Left lobe of liver (tissue), 2 donors: ENCODE data around the gene BCO1. TPM values are rescaled to one million over a fixed set of nuclear protein-coding genes. Genes with fewer than 3 reads are reported as not detected.

Experiments used
- ATAC-seq: fragments of 200-7000 bp; cut with Tn5 transposase; one replicate; pipeline ENCODE4 v1.9.1; 2020; ENCODE audit warnings: mild to moderate bottlenecking, moderate library complexity
- DNase-seq: peaks from one replicate; pipeline ENCODE4 v3.0.0-alpha.2; 2020; ENCODE audit warnings: low spot score
- total RNA-seq: library from RNA; stranded (reverse); gene quantifications from one replicate; pipeline ENCODE4 v1.2.1, GENCODE V29; 2021
- donor health status: DM: no; HTN: no; CAD: no; lungs with moderate emphysema.
- donor health status: DM: no; HTN: yes; CAD: no.

BCO1 gene
- total RNA-seq, 1 donor from 2014 or later = 0.25 TPM

DNA sequence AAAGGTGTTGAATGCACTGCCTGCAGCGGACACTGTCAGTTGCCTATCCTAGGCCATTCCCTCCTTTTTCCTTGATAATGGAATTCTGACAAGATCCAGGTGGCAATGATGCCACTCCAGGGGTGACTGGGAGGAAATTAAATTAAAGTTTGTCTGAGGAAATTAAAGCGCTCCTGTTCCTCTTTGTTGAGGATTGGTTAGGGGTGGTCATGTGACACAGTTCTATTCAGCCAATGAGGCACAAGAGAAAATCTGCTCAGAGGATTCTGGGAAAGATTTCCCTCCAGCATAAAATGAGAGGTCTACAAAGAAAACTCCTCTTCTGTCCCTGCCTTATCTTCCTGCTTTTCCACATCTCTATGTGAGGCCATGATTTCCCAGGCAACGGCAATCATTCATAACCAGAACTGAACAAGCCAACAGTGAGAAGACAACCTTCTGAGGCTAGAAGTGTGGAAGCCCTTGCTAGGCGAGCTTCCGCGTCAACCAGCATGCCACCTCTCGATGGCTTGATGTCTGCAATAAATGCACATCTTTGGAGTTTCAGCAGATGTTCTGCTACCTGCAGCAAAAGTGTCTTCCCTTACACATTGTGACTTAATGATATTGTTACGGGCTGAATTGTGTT is 5.6 kb upstream of the BCO1 start:
- no peak for ATAC-seq
- DNase-seq = no peak

GRCh38 chr16:81237282-81237681 is 1.2 kb upstream of the BCO1 start:
- ATAC-seq = peak; percentile 88
- peak; percentile 87 for DNase-seq

- DNase-seq = no peak
- no peak for ATAC-seq
Observed at GRCh38 chr16:81237942-81238295, 570 bp upstream of the BCO1 start.

DNA sequence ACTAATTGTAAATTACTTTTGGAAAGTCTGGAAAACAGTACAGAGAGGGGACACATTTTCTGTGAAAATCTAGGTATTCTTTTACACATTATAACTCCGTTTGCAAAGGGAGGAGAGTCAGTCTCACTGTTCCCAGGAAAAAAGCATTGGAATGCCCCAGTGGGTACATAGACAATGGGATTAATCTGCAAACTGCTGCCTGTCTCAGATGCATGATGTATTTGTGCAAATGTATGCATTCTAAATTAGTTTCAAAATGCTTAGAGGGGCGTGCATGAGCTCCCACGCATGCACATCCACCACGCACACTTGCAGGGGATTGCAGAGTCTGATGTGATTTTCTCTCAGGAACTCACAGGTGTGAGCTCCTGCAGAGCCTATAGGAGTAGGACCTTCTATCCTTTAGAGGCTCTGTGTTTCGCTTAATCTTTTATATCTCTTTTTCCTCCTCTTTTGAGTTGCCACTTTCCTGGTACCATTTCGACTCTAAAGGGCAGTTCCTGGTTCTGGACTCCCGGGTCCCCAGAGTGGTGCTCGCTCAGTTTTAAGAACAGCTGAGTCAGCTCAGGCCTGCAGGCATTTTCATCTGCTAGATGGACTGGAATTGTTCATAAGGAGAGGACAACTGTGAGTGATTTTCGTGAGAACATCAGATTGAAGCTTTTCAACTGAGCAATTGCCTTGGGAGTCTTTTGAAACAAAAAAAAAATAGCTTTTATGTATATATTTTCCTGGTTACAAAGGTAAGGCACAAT is 1.1 kb downstream of the BCO1 start:
- no peak for ATAC-seq
- DNase-seq = no peak

GRCh38 chr16:81241706-81242105 is 3.2 kb downstream of the BCO1 start:
- ATAC-seq (no peak), DNase-seq (no peak)

DNA sequence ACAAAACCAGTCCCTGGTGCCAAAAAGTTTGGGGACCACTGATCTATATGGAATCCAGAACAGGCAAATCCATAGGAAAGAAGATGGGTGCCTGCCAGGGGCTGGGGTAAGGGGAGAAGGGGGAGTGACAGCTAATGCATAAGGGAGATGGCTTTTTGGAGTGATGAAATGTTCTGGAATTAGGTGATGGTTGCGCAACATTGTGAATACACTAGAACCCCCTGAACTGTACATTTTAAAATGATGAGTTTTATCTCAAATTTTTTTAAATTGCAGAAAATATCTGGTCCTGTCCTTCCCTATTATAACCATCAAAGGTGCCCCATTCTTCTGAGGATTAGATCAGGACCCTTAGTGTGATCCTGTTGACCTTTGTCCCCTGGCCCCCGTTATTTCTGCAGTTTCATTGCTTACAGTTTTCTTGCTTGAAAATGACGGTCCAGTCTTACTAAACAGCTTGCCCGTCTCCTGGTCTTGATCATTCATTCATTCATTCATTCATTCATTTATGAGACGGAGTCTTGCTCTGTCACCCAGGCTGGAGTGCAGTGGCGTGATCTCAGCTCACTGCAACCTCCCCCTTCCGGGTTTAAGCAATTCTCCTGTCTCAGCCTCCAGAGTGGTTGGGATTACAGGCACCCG is 4.6 kb downstream of the BCO1 start:
- no peak for ATAC-seq
- DNase-seq = no peak

GRCh38 chr16:81243942-81244341 is 5.5 kb downstream of the BCO1 start:
- no peak for ATAC-seq
- DNase-seq = no peak

- no peak for DNase-seq
- peak; percentile 49 for ATAC-seq
Observed at GRCh38 chr16:81251871-81252270, 13.4 kb downstream of the BCO1 start.

DNA sequence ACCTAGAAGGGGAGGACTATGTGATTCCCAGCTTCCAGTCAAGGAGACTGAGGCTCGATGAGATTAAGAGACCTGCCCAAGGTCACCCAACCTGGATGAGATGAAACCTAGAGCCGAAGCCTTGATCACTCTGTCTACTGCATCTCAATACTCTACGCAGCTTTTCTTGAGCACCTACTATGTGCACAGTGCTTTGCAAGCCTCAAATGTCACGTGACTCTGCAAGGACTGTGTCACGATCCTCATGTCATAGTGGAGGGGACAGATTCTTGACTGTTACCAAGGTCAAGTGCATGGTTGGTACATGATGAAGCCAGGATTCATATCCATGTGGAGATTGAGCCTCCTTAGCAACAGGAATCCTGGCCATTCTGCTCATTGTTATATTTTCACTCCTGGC is 14.7 kb downstream of the BCO1 start:
- DNase-seq (no peak), ATAC-seq (no peak)

DNA sequence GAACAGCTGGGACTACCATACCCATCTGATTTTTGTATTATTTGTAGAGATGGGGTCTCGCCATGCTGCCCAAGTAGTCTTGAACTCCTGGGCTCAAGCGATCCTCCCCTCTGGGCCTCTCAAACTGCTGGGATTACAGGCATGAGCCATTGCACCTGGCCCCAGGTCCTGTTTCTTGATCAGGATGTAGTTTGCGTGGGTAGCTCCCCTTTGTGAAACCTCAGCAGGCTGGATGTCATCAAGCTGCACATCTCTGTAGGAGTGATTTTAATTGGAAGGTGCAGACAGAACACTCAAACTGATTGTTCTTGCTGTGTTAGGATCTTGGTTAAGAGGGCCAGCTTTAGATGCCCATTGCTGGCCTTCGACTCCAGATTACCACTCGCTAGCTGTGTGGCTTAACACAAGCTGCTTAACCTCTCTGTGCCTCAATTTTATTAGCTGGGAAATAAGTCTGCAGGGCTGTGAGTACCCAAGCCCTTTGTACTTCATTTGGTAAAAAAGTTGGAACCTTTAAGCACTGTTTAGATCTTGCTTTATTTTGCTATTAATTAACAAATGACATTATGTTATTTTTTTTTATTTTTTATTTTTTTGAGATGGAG is 16.5 kb downstream of the BCO1 start:
- ATAC-seq = no peak
- no peak for DNase-seq

DNA sequence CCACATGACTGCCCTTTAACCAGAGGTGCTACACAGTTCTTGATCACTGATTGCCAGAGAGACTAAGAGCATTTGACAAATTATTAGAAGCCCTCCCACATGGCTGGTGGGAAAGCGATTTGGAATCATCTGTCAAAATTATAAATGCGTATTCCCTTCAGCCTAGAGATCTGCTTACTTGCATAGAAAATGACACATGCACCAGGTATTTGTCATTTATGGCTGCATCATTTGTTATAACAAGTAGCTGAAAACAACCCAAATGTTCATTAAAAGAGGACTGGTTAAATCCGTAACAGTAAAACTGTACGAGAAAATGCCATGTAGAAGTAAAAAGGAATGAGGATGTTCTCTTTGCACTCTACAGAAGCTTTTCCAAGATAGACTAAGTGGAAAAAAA is 21.4 kb downstream of the BCO1 start:
- ATAC-seq (no peak), DNase-seq (no peak)

DNA sequence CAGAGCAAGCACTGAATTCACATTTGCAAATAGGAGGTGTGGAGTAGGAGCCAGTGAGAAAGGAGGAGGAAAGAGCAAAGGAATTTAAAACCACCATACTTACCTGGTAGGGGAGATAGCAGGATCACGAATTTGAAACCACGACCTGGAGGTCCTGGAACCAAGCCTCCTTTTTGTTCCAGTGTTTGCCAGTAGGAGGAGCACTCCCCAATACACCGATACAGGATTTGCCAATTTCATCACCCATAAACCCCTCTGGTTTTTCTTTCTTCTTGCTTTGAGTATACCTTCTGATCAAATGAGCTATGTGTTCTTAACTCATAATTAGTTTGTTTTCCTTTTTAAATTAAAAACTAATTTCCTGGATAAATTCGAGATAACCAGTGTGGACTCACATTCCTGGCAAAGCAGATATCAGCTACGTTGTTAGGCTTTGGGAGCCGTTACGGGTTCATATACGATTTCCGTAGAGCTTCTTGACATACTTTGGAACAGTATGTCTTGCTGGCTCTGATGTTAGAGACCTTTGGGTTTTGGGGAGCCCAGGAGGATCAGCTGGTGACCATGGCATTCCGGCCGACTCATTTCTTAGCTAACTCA is 22.7 kb downstream of the BCO1 start:
- ATAC-seq (peak; percentile 72), DNase-seq (no peak)

GRCh38 chr16:81263470-81264220 is 25.2 kb downstream of the BCO1 start:
- ATAC-seq = no peak
- no peak for DNase-seq

DNA sequence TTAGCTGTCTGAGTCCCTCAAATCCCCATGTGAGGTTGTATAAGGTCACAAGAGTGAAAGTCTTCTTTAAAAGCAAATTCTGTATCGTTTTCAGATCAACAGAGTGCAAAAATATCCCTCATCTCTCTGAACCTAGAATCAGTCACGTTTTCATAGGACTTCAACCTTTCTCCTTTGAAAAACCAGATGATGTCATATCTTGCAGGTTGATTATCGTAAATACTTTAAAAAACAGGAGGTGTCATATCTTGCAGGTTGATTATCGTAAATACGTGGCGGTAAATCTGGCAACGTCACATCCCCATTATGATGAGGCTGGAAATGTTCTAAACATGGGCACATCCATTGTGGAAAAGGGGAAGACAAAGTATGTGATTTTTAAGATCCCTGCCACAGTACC is 25.9 kb downstream of the BCO1 start:
- ATAC-seq = no peak
- DNase-seq = no peak

DNA sequence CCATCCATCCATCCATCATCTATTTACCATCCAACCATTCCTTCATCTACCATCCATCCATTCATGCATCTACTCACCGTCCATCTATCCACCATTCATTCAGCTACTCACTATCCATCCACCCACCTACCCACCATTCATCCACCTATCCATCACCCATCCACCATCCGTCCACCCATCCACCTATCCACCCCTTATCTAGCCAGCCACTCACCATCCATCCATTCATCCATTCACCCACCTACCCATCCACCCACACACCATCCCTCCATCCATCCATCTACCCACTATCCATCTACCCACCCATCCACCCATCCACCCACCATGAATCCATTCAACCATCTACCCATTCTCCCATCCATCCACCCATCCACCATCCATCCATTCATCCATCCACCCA is 26.6 kb downstream of the BCO1 start:
- DNase-seq (no peak), ATAC-seq (no peak)

DNA sequence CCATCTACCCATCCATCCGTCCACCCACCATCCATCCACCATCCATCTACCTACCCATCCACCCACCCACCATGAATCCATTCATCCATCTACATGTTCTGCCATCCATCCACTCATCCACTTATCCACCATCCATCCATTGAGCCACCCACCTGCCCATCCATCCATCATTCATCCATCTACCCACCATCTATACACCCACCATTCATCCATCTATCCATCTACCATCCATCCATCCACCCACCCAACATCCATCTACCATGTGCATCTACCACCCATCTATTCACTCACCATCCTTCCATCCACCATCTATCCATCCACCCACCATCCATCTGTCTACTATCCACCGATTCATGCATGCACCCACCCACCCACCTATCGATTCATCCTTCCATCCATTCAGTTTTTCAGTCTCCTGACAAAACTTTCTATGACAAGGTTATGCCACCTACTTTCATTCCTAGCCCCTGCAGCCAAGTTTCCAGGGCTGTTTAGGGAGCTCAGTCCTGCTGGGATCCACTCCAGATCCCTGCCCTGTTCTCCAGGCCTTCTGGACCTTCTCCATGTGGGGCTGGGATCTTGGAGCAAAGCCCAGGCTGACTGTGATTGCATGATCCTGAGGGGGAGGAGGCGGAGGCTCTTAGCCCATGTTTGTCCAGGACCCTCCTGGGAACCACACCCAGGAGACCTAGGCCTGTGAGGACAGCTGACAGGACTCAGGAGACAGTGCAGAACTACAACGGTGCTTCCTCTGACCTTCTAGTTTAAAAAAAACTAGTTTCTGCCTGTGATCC is 27.4 kb downstream of the BCO1 start:
- DNase-seq (peak; percentile 84), ATAC-seq (peak; percentile 92)

GRCh38 chr16:81266680-81267095 is 28.2 kb downstream of the BCO1 start:
- ATAC-seq (no peak), DNase-seq (no peak)

DNA sequence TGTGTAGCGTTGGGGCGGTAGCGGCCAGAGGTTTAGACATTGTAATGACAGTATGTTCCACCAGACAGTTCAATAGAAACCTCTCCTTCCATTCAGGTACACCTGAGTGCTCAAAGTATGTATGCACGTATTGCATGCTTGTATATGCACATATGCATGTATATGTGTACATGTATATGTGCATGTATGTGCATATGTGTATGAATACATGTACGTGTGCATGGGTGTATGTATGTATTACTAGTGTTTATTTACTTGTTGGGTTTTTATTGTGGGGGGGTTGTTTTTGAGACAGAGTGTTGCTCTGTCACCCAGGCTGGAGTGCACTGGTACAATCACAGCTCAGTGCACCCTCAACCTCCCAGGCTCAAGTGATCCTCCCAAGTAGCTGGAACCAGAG is 30.0 kb downstream of the BCO1 start:
- no peak for ATAC-seq

GRCh38 chr16:81273223-81273950 is 34.9 kb downstream of the BCO1 start:
- DNase-seq (no peak), ATAC-seq (no peak)

More for the DNA sequence above, 30.0 kb downstream of the BCO1 start:
- DNase-seq = no peak
